A673 (cell line): ENCODE results near the gene PARD3.

ENCODE experiments used
- EZH2 ChIP-seq: fragments of 200-600 bp; sonication (generic); IDR thresholded peaks from 2 replicates; pipeline ENCODE4 v1.6.1; 2017; ENCODE audit warnings: borderline replicate concordance, low read depth, mild to moderate bottlenecking, mixed read lengths, antibody characterized with exemption, low read length; ENCODE audit not compliant: poor library complexity, severe bottlenecking
- TF ChIP-seq, protein P1 (sequence below): fragments of 300-800, 200-600 bp; sonication (generic); conservative IDR thresholded peaks from 2 replicates; pipeline ENCODE4 v1.5.1; 2017; ENCODE audit warnings: low read depth, mild to moderate bottlenecking, antibody characterized with exemption, low read length, moderate library complexity, mixed read lengths

DNA sequence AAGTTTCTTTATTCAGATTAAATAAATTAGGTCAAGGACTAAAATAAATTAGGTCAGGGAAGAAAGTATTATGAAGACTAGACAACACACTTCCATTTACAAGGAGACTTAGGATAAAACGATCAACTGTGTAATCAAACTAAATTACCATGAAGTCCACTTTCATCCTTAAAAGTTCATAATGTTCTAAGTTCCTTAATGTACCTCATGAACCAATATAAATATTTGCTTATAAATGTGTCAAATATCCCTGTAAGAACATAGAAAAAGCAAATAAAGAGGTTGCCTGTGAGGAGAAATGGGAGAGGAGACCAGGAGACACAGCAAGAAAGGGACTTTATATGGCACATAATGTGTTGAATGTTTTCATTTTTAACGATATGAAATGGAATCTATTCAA lies 345.6 kb downstream of the PARD3 start:
- TF ChIP-seq, protein P1, sequence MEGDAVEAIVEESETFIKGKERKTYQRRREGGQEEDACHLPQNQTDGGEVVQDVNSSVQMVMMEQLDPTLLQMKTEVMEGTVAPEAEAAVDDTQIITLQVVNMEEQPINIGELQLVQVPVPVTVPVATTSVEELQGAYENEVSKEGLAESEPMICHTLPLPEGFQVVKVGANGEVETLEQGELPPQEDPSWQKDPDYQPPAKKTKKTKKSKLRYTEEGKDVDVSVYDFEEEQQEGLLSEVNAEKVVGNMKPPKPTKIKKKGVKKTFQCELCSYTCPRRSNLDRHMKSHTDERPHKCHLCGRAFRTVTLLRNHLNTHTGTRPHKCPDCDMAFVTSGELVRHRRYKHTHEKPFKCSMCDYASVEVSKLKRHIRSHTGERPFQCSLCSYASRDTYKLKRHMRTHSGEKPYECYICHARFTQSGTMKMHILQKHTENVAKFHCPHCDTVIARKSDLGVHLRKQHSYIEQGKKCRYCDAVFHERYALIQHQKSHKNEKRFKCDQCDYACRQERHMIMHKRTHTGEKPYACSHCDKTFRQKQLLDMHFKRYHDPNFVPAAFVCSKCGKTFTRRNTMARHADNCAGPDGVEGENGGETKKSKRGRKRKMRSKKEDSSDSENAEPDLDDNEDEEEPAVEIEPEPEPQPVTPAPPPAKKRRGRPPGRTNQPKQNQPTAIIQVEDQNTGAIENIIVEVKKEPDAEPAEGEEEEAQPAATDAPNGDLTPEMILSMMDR = no peak
- TF ChIP-seq EZH2 = no peak
